Mucosa of stomach (tissue), 1 donor: ENCODE results near the gene NCK1.

ENCODE experiments used
- H3K27me3 ChIP-seq: one replicate; pipeline ENCODE4 v1.7.0; 2013; ENCODE audit warnings: mild to moderate bottlenecking, low read length; ENCODE audit not compliant: control insufficient read depth, insufficient read depth
- H3K36me3 ChIP-seq: one replicate; pipeline ENCODE4 v1.7.0; 2013; ENCODE audit warnings: low read length; ENCODE audit not compliant: control insufficient read depth, insufficient read depth
- H3K4me1 ChIP-seq: one replicate; pipeline ENCODE4 v1.7.0; 2013; ENCODE audit warnings: mild to moderate bottlenecking, low read length; ENCODE audit not compliant: control insufficient read depth, insufficient read depth
- H3K4me3 ChIP-seq: one replicate; pipeline ENCODE4 v1.7.0; 2013; ENCODE audit warnings: low read length
- H3K9ac ChIP-seq: one replicate; pipeline ENCODE4 v1.7.0; 2013; ENCODE audit warnings: mild to moderate bottlenecking, low read length, moderate library complexity
- H3K9me3 ChIP-seq: one replicate; pipeline ENCODE4 v1.7.0; 2013; ENCODE audit warnings: mild to moderate bottlenecking, low read length, moderate library complexity; ENCODE audit not compliant: control insufficient read depth
- donor health status: Pancreatic carcinoma.

NCK1 gene

GRCh38 chr3:136919799-136920580 lies 58.0 kb downstream of the NCK1 start:
- H3K27me3 ChIP-seq: no peaks in the 10 kb centered on the region
- H3K4me1 ChIP-seq: no peaks in the 10 kb centered on the region
- no peak overlapping the region for H3K9ac ChIP-seq
- H3K9me3 ChIP-seq: no peaks in the 10 kb centered on the region
- H3K36me3 ChIP-seq: no peaks in the 10 kb centered on the region
- no peak overlapping the region for H3K4me3 ChIP-seq

- no peaks in the 10 kb centered on the region for H3K9me3 ChIP-seq
- H3K27me3 ChIP-seq: no peaks in the 10 kb centered on the region
- no peaks in the 10 kb centered on the region for H3K4me1 ChIP-seq
- no peak overlapping the region for H3K9ac ChIP-seq
- no peak overlapping the region for H3K4me3 ChIP-seq
- no peaks in the 10 kb centered on the region for H3K36me3 ChIP-seq
Observed at GRCh38 chr3:136920904-136921611, 59.0 kb downstream of the NCK1 start.

GRCh38 chr3:136925425-136926190 lies 63.6 kb downstream of the NCK1 start:
- H3K9ac ChIP-seq: no peak overlapping the region
- H3K36me3 ChIP-seq: no peaks in the 10 kb centered on the region
- H3K4me1 ChIP-seq: no peaks in the 10 kb centered on the region
- no peaks in the 10 kb centered on the region for H3K9me3 ChIP-seq
- no peak overlapping the region for H3K4me3 ChIP-seq
- H3K27me3 ChIP-seq: no peaks in the 10 kb centered on the region

- Histone ChIP-seq H3K4me3 (no peak overlapping the region), H3K36me3 (no peaks in the 10 kb centered on the region), H3K27me3 (no peaks in the 10 kb centered on the region), H3K9ac (no peak overlapping the region), H3K4me1 (peaks cover 17% of the 10 kb centered on the region), H3K9me3 (no peaks in the 10 kb centered on the region)
Observed at GRCh38 chr3:136928240-136928639, 66.2 kb downstream of the NCK1 start.

- H3K4me1 ChIP-seq: peaks cover 18% of the 10 kb centered on the region
- no peaks in the 10 kb centered on the region for H3K36me3 ChIP-seq
- peak overlapping the region; percentile 19 for H3K9ac ChIP-seq
- no peak overlapping the region for H3K4me3 ChIP-seq
- no peaks in the 10 kb centered on the region for H3K27me3 ChIP-seq
- H3K9me3 ChIP-seq: no peaks in the 10 kb centered on the region
Observed at GRCh38 chr3:136929977-136930670, 68.1 kb downstream of the NCK1 start.

- Histone ChIP-seq H3K36me3 (no peaks in the 10 kb centered on the region), H3K4me1 (peaks cover 18% of the 10 kb centered on the region), H3K4me3 (no peak overlapping the region), H3K27me3 (no peaks in the 10 kb centered on the region), H3K9me3 (no peaks in the 10 kb centered on the region), H3K9ac (no peak overlapping the region)
Observed at GRCh38 chr3:136931606-136932005, 69.6 kb downstream of the NCK1 start.

- no peak overlapping the region for H3K9ac ChIP-seq
Observed at GRCh38 chr3:136932523-136932922, 70.5 kb downstream of the NCK1 start.

GRCh38 chr3:136932978-136933772 lies 71.2 kb downstream of the NCK1 start:
- Histone ChIP-seq H3K9ac (no peak overlapping the region), H3K27me3 (no peaks in the 10 kb centered on the region), H3K9me3 (no peaks in the 10 kb centered on the region), H3K4me3 (no peak overlapping the region), H3K4me1 (peaks cover 18% of the 10 kb centered on the region), H3K36me3 (no peaks in the 10 kb centered on the region)

More at GRCh38 chr3:136932523-136932922, 70.5 kb downstream of the NCK1 start:
- Histone ChIP-seq H3K27me3 (no peaks in the 10 kb centered on the region), H3K4me1 (peaks cover 18% of the 10 kb centered on the region), H3K9me3 (no peaks in the 10 kb centered on the region), H3K4me3 (no peak overlapping the region), H3K36me3 (no peaks in the 10 kb centered on the region)

- H3K27me3 ChIP-seq: no peaks in the 10 kb centered on the region
- H3K9me3 ChIP-seq: no peaks in the 10 kb centered on the region
- H3K9ac ChIP-seq: no peak overlapping the region
- H3K4me1 ChIP-seq: peaks cover 7% of the 10 kb centered on the region
- H3K36me3 ChIP-seq: no peaks in the 10 kb centered on the region
- H3K4me3 ChIP-seq: no peak overlapping the region
Observed at GRCh38 chr3:136937175-136937574, 75.2 kb downstream of the NCK1 start.

- H3K9me3 ChIP-seq: no peaks in the 10 kb centered on the region
- no peak overlapping the region for H3K4me3 ChIP-seq
- H3K27me3 ChIP-seq: no peaks in the 10 kb centered on the region
- H3K4me1 ChIP-seq: peaks cover 5% of the 10 kb centered on the region
- no peaks in the 10 kb centered on the region for H3K36me3 ChIP-seq
- no peak overlapping the region for H3K9ac ChIP-seq
Observed at GRCh38 chr3:136937851-136938250, 75.8 kb downstream of the NCK1 start.

GRCh38 chr3:136938334-136938733 lies 76.3 kb downstream of the NCK1 start:
- H3K9ac ChIP-seq: no peak overlapping the region
- H3K27me3 ChIP-seq: no peaks in the 10 kb centered on the region

More at GRCh38 chr3:136938334-136938733, 76.3 kb downstream of the NCK1 start:
- H3K4me1 ChIP-seq: peaks cover under 1% of the 10 kb centered on the region
- no peak overlapping the region for H3K4me3 ChIP-seq
- H3K36me3 ChIP-seq: no peaks in the 10 kb centered on the region
- no peaks in the 10 kb centered on the region for H3K9me3 ChIP-seq
